ENCODE measurements around the gene CPNE1.

DNA sequence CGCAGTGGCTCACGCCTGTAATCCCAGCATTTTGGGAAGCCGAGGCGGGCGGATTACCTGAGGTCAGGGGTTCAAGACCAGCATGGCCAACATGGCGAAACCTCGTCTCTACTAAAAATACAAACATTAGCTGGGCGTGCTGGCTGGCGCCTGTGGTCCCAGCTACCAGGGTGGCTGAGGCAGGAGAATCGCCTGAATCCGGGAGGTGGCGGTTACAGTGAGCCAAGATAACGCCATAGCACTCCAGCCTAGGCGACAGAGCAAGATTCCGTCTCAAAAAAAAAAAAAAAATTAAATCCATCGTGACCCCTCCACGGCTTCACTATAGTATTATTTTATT lies 1.2 kb upstream of the CPNE1 start:
- no peak for TF ChIP-seq POLR2A (IDR thresholded peaks at IDR 0.05)
- TF ChIP-seq, protein P1, sequence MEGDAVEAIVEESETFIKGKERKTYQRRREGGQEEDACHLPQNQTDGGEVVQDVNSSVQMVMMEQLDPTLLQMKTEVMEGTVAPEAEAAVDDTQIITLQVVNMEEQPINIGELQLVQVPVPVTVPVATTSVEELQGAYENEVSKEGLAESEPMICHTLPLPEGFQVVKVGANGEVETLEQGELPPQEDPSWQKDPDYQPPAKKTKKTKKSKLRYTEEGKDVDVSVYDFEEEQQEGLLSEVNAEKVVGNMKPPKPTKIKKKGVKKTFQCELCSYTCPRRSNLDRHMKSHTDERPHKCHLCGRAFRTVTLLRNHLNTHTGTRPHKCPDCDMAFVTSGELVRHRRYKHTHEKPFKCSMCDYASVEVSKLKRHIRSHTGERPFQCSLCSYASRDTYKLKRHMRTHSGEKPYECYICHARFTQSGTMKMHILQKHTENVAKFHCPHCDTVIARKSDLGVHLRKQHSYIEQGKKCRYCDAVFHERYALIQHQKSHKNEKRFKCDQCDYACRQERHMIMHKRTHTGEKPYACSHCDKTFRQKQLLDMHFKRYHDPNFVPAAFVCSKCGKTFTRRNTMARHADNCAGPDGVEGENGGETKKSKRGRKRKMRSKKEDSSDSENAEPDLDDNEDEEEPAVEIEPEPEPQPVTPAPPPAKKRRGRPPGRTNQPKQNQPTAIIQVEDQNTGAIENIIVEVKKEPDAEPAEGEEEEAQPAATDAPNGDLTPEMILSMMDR (IDR thresholded peaks at IDR 0.05), result no peak
